Heart left ventricle (tissue), 13 donors: ENCODE measurements around the gene IFI44.

Experiments used
- CTCF ChIP-seq, 12 donors: fragments of 200-600 bp; sonication (generic) in 4 of 12; IDR thresholded peaks; one replicate each; pipeline versions ENCODE4 v1.5.0 to v1.8.0; 2018 to 2022; ENCODE audit warnings: antibody characterized with exemption in 12 of 12, mild to moderate bottlenecking in 5 of 12
- POLR2A ChIP-seq, 2 donors: fragments of 450-650 bp; IDR thresholded peaks; one replicate each; pipeline ENCODE4 v1.6.1; 2017; ENCODE audit warnings: antibody characterized with exemption in 2 of 2, mild to moderate bottlenecking in 2 of 2, moderate library complexity in 2 of 2
- donor health status: ischemic (EF 13 %, LVEDD 7.1; RV severe dilation, severe dysfunction).
- donor health status: DM: no; HTN: yes; CAD: no.
- donor health status: DM: no; HTN: no; CAD: no.
- donor health status: ischemic (EF 25% LVEDD 6.9; RV normal size, moderate dysfunction).
- donor health status: ischemic (EF 25% LVEDD 5.7; RV mildly dilated, moderate dysfunction).
- donor health status: ischemic (EF 35%, LVEDD 5.7; RV mildly dilated, moderate dysfunction).
- donor health status: nonischemic (EF 11% LVEDD 7.7; RV severe dilation, severe dysfunction).
- donor health status: DM: yes; HTN: yes; CAD: no.
- donor health status: PGD.
- donor health status: ischemic (EF 29% LVEDD 5.4; RV normal size, mild dysfunction).
- donor health status: nonischemic (EF 23%, LVEDD 6.1; RV moderate dilation, normal function).

- TF ChIP-seq CTCF (IDR thresholded peaks at IDR 0.05), result no peak
- TF ChIP-seq POLR2A (IDR thresholded peaks at IDR 0.05), result no peak
Measured at GRCh38 chr1:78702426-78702825, 52.8 kb downstream of the IFI44 start.
